Raji (cell line): Measurements from ENCODE around the gene PLCL2.

Experiments used
- POLR2A ChIP-seq: IDR thresholded peaks from 2 replicates; pipeline ENCODE4 v1.6.1; 2011; ENCODE audit warnings: low read depth, low read length, control low read depth; ENCODE audit not compliant: insufficient read depth

Gene PLCL2

DNA sequence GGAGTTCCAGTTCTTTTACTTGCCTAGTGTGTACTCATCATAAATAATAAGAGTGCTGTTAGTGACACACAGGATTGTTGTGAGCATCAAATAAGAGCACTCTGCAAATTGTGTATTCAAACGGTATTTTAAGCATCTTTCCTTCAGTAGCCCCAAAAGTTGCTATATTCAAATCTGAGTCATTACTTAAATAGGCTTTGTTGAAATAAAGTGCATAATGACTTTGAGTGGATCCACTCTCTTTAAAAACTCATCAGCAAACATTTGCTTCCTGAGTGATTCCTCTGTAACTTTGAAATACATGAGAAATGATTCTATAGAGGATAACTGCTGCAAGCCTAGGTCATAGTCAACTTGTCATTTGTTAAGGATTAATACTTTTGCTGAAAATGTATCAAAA is 29.3 kb upstream of the PLCL2 start:
- no peak for TF ChIP-seq POLR2A

GRCh38 chr3:16860234-16860633 is 24.5 kb upstream of the PLCL2 start:
- no peak for TF ChIP-seq POLR2A

DNA sequence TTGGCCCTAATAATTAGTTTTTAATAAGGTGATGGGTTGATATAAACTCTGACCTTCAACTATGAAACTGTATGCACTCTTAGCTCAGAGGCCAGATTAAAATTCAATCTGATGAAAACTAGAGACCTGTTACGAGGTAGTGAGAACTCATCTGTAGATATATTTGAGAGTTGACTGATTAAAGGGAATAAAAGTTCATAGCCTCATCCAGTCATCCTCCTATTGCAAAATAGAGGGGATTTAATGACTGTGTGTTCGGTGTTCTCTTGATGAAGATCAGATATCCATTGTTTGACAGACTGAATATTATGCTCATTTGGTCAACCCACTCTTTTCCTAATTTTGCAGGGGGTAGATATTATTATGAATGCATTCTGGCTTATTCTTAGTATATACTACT is 23.3 kb upstream of the PLCL2 start:
- TF ChIP-seq POLR2A = no peak

GRCh38 chr3:16864610-16865313 is 20.0 kb upstream of the PLCL2 start:
- TF ChIP-seq POLR2A = no peak

- TF ChIP-seq POLR2A = no peak
Measured at GRCh38 chr3:16865335-16865734, 19.4 kb upstream of the PLCL2 start.

DNA sequence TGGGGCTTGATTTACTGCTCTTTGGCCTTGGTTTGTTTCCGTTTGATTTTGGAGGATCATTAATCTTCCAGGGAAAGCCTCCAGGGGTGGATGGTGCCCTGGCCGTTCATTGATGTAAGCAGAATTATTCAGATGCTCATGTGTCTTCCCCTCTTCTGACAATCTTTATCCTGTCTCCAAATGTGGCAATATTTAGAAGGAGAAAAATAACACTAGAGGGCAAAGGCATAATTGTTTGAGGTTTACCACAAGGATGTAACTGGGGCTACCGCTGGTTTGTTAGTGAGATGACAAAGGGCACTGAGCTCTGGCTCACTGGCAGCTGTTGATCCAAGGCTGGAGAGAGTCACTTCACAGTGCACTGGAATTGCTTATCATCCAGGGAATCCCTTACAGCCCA is 18.2 kb upstream of the PLCL2 start:
- TF ChIP-seq POLR2A = no peak

DNA sequence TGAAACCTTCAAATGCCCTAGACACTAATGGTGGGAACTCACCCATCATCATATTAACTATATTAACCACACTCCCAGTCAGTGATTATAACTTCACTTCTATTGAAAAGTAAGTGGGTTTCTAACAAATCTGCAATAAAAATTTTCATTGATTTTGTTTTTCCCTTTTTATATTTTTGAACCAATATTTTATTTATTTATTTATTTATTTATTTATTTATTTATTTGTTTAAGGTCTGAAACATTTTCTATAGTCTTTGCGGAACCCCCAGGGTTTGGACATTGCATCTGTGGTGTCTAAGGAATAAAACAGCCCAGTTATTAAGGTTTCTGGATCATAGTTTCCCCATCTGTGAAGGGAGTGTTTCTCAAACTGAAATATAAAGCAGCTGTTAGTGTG is 16.2 kb upstream of the PLCL2 start:
- TF ChIP-seq POLR2A = no peak

GRCh38 chr3:16869261-16870005 is 15.3 kb upstream of the PLCL2 start:
- no peak for TF ChIP-seq POLR2A

DNA sequence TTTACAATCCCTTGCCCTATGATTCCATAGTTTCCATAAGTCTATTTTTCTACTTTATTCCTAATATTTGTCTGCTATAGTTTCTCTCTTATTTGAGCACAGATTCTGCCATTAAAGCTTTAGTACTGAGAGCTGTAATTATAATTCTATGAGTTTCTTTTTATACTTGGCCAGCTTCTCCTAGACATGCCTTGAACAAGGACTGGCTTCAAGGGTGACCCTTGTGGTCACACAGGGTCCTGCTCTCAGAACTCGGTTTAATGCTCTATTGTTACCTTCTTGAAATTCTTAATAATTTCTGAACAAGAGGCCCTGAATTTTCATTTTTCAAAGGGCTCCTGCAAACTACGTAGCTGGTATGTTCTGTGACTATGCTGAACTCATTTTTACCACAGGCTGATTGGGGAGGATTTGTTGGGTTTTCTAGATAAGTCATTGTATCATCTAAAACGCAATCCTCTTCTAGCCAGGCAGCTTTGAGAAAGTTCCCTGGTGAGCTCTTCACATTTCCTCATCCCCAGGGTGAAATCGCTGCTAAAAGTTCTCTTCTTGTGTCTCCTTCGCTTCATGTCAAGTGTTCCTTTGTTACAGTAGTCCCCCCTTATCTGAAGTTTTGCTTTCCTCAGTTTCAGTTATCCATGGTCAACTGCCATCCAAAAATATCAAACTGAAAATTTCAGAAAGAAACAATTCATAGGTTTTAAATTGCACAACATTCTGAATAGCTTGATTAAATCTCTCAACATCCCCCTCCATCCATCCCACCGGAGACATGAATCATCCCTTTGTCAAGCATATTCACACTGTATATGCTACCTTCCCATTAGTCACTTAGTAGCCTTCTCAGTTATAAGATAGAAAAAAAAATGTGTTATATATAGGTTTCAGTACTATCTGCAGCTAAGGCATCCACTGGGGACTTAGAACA is 12.6 kb upstream of the PLCL2 start:
- no peak for TF ChIP-seq POLR2A

DNA sequence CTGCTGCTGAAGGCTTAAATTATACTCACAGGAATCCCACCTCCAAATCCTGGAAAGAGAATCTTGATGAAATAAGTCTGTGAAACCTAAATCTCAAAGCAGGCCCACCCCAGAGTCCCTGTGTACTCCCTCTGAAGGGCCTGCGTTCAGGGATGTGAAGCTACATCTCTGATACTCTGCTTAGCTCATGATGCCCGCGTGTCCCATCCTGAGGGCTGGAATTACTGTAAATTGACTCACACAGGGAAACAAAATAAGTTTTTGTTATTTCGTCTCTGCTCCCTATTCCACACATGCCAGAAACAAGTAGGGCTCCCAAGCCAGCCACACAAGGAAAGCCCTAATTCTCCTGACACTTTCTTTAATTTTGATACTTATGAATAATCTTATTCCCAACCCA is 10.9 kb upstream of the PLCL2 start:
- no peak for TF ChIP-seq POLR2A

- TF ChIP-seq POLR2A = no peak
Measured at GRCh38 chr3:16875876-16876550, 8.7 kb upstream of the PLCL2 start.

DNA sequence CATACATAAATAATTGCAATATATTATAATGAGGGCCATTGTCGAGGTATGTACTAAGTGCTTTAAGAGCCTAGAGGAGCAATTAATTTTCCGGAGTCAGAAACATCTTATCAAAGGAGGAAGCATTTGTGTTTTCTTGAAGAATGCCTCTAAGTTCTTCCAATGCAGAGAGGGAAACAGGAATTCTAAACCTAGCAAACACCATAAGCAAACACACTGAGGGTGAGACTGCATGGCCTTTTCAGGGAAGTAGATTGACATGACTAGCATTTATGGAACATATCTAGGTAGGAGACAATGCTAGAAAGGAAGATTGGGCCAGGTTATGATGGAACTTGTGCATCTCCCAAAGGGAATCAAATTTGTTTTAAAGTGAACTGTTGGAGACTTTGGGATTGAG is 7.2 kb upstream of the PLCL2 start:
- no peak for TF ChIP-seq POLR2A

DNA sequence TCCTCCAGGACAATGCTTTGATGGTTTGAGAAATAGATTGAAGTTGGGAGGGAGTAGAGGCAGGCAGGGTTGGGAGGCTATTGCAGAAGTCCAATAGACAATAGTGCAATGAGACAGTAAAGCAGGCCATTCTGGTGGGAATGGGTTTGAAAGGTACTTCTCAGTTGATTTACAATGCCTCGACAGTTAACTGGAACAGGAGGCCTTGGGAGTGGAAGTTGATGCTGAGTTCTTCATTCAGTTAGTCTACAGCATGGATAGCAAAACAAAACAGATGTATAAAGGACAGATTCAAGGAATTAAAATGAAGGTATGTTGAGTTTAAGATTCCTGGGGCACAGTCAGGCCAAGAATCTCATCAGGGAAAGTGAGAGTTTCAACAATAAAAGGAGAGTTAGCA is 6.8 kb upstream of the PLCL2 start:
- TF ChIP-seq POLR2A = no peak

- no peak for TF ChIP-seq POLR2A
Measured at GRCh38 chr3:16881896-16882630, 2.7 kb upstream of the PLCL2 start.

- no peak for TF ChIP-seq POLR2A
Measured at GRCh38 chr3:16883057-16883722, 1.6 kb upstream of the PLCL2 start.

DNA sequence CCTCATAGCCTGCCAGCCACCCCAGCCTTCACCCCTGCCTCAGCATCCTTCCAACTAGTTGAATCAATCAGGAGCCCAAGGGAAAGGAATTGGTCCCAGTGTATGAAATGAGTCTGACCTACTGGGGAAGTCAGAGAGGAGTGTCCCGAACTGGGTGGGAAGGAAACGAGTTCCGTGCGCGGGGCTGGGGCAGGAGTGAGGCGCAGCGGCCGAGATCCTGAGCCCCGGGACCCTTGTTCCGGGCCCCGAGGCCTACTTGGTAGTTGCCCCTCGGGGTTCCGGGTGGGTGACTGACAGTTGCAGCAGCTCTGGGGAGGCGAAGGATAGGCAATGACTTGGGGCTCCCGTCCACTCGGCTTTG is 1.1 kb upstream of the PLCL2 start:
- TF ChIP-seq POLR2A = no peak
